NCI-H345 (cell line): ENCODE results near the gene KCP.
A peak's percentile ranks its signal among the peaks of the same experiment; 100 is the strongest.
"Not testable (repeated sequence)": the region's sequence is repeated elsewhere in the genome, so short reads cannot be mapped to it uniquely, and the experiment has no call there.

ENCODE experiments used
- DNase-seq: peaks from one replicate; lab custom pipeline; 2025; lab: John Stamatoyannopoulos, UW

KCP gene

GRCh38 chr7:128910569-128910945, at the start of gene KCP:
Gene KCP, minus strand, starts transcription at chr7:128910709. Its CDS starts 33 bp downstream, at chr7:128910676.
- no peak for DNase-seq

- no peak for DNase-seq
Observed at GRCh38 chr7:128959296-128959695, 48.8 kb upstream of the KCP start.

- DNase-seq = no peak
Observed at GRCh38 chr7:128955981-128956380, 45.5 kb upstream of the KCP start.

GRCh38 chr7:128954830-128955802, 44.6 kb upstream of the KCP start:
- DNase-seq = peak; percentile 19

GRCh38 chr7:128954150-128954549, 43.6 kb upstream of the KCP start:
- DNase-seq = no peak

GRCh38 chr7:128951296-128951695, 40.8 kb upstream of the KCP start:
- no peak for DNase-seq

- DNase-seq = no peak
Observed at GRCh38 chr7:128948976-128949760, 38.7 kb upstream of the KCP start.

- no peak for DNase-seq
Observed at GRCh38 chr7:128948312-128948973, 37.9 kb upstream of the KCP start.

- DNase-seq = no peak
Observed at GRCh38 chr7:128947854-128948253, 37.3 kb upstream of the KCP start.

- DNase-seq = no peak
Observed at GRCh38 chr7:128946936-128947830, 36.7 kb upstream of the KCP start.

- DNase-seq = no peak
Observed at GRCh38 chr7:128945668-128946366, 35.3 kb upstream of the KCP start.

GRCh38 chr7:128944487-128945236, 34.2 kb upstream of the KCP start:
- DNase-seq = no peak

GRCh38 chr7:128943251-128943650, 32.7 kb upstream of the KCP start:
- not testable (repeated sequence) for DNase-seq

GRCh38 chr7:128941946-128942526, 31.5 kb upstream of the KCP start:
- DNase-seq = no peak

- no peak for DNase-seq
Observed at GRCh38 chr7:128941323-128941890, 30.9 kb upstream of the KCP start.

- no peak for DNase-seq
Observed at GRCh38 chr7:128940494-128941322, 30.2 kb upstream of the KCP start.

GRCh38 chr7:128939861-128940410, 29.4 kb upstream of the KCP start:
- DNase-seq = no peak
